IMR-90 (cell line): ENCODE results near the gene CUX1.

ENCODE experiments used
- CEBPB ChIP-seq: IDR thresholded peaks from 2 replicates; pipeline ENCODE4 v1.6.1; 2012; ENCODE audit warnings: low read depth, low read length, improper control_type of control experiment
- MAFK ChIP-seq: IDR thresholded peaks from 2 replicates; pipeline ENCODE4 v1.6.1; 2012; ENCODE audit warnings: low read depth, low read length, improper control_type of control experiment
- NFE2L2 ChIP-seq: fragments of 150-350 bp; IDR thresholded peaks from 2 replicates; pipeline ENCODE4 v1.6.1; 2016; ENCODE audit warnings: low read depth, mild to moderate bottlenecking, low read length
- POLR2A ChIP-seq: IDR thresholded peaks from 2 replicates; pipeline ENCODE4 v1.6.1; 2012; ENCODE audit warnings: mild to moderate bottlenecking, low read depth, low read length
- TF ChIP-seq, protein P1 (sequence below): conservative IDR thresholded peaks from 2 replicates; pipeline ENCODE4 v1.5.1; 2012; ENCODE audit warnings: mild to moderate bottlenecking, low read depth, low read length, improper control_type of control experiment

GRCh38 chr7:102049765-102050164 is 232.3 kb downstream of the CUX1 start:
- TF ChIP-seq, protein P1, sequence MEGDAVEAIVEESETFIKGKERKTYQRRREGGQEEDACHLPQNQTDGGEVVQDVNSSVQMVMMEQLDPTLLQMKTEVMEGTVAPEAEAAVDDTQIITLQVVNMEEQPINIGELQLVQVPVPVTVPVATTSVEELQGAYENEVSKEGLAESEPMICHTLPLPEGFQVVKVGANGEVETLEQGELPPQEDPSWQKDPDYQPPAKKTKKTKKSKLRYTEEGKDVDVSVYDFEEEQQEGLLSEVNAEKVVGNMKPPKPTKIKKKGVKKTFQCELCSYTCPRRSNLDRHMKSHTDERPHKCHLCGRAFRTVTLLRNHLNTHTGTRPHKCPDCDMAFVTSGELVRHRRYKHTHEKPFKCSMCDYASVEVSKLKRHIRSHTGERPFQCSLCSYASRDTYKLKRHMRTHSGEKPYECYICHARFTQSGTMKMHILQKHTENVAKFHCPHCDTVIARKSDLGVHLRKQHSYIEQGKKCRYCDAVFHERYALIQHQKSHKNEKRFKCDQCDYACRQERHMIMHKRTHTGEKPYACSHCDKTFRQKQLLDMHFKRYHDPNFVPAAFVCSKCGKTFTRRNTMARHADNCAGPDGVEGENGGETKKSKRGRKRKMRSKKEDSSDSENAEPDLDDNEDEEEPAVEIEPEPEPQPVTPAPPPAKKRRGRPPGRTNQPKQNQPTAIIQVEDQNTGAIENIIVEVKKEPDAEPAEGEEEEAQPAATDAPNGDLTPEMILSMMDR, result no peak
- TF ChIP-seq NFE2L2 (no peak), CEBPB (no peak), POLR2A (no peak), MAFK (no peak)
